ENCODE measurements around the gene TMEM132D. TPM values are rescaled to one million over a fixed set of nuclear protein-coding genes. Genes with fewer than 3 reads are reported as not detected.

The TMEM132D gene
- total RNA-seq, 1 donor = not detected

DNA sequence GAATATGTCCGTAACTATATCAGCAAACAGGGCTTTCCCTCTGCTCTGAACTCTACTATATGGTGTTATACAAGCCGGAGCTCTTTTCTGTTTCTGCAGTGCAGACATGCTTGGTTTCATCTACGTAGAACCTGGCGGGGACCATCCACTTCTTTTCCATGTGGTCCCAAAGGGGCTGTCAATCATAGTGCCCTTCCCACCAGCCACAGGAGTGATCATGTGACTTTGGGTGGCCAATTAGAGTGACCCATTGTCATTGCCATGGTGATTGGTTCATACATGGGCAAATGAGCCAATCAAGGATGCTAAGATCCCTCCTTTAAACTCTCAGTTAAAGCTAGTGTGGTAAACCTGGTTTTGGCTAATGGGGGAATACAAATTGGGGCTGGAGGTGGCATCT, 281.3 kb downstream of the TMEM132D start:
- no peak overlapping the region for H3K27ac ChIP-seq (ENCODE audit: low read depth, low read length)
- H4K20me1 ChIP-seq (ENCODE audit: insufficient read depth, low read length) = no peaks in the 10 kb centered on the region
- no peaks in the 10 kb centered on the region for H3K36me3 ChIP-seq (ENCODE audit: insufficient read depth, low read length)
- no peak overlapping the region for H2AFZ ChIP-seq (ENCODE audit: low read length)
- no peaks in the 10 kb centered on the region for H3K79me2 ChIP-seq (ENCODE audit: insufficient read depth, low read length)
- H3K9me3 ChIP-seq (ENCODE audit: low read depth, low read length) = peaks cover 2% of the 10 kb centered on the region
- no peak overlapping the region for H3K4me2 ChIP-seq (ENCODE audit: insufficient read depth, low read length)
- H3K4me1 ChIP-seq (ENCODE audit: insufficient read depth, low read length) = no peaks in the 10 kb centered on the region
- no peak for TF ChIP-seq CTCF (IDR thresholded peaks at IDR 0.05; ENCODE audit: extremely low read depth, low read depth, low read length)
- no peak for DNase-seq (ENCODE audit: insufficient read length, low spot score, missing footprints)
- no peaks in the 10 kb centered on the region for H3K27me3 ChIP-seq (ENCODE audit: insufficient read depth, low read length)
- H3K4me3 ChIP-seq (ENCODE audit: insufficient read depth, low read length) = no peak overlapping the region

GRCh38 chr12:129619271-129619670, 284.6 kb downstream of the TMEM132D start:
- Histone ChIP-seq H3K79me2 (ENCODE audit: insufficient read depth, low read length) (no peaks in the 10 kb centered on the region), H3K4me1 (ENCODE audit: insufficient read depth, low read length) (no peaks in the 10 kb centered on the region), H3K9me3 (ENCODE audit: low read depth, low read length) (peaks cover 2% of the 10 kb centered on the region), H3K27me3 (ENCODE audit: insufficient read depth, low read length) (no peaks in the 10 kb centered on the region), H4K20me1 (ENCODE audit: insufficient read depth, low read length) (no peaks in the 10 kb centered on the region), H3K4me3 (ENCODE audit: insufficient read depth, low read length) (no peak overlapping the region), H3K27ac (ENCODE audit: low read depth, low read length) (no peak overlapping the region), H3K36me3 (ENCODE audit: insufficient read depth, low read length) (no peaks in the 10 kb centered on the region), H3K4me2 (ENCODE audit: insufficient read depth, low read length) (no peak overlapping the region), H2AFZ (ENCODE audit: low read length) (no peak overlapping the region)
- no peak for DNase-seq (ENCODE audit: insufficient read length, low spot score, missing footprints)
- no peak for TF ChIP-seq CTCF (IDR thresholded peaks at IDR 0.05; ENCODE audit: extremely low read depth, low read depth, low read length)

- Histone ChIP-seq H3K27me3 (ENCODE audit: insufficient read depth, low read length) (no peaks in the 10 kb centered on the region), H3K4me3 (ENCODE audit: insufficient read depth, low read length) (no peak overlapping the region), H3K9me3 (ENCODE audit: low read depth, low read length) (no peaks in the 10 kb centered on the region), H3K79me2 (ENCODE audit: insufficient read depth, low read length) (no peaks in the 10 kb centered on the region), H3K36me3 (ENCODE audit: insufficient read depth, low read length) (no peaks in the 10 kb centered on the region), H3K4me2 (ENCODE audit: insufficient read depth, low read length) (no peak overlapping the region), H3K27ac (ENCODE audit: low read depth, low read length) (no peak overlapping the region), H3K4me1 (ENCODE audit: insufficient read depth, low read length) (no peaks in the 10 kb centered on the region), H2AFZ (ENCODE audit: low read length) (no peak overlapping the region), H4K20me1 (ENCODE audit: insufficient read depth, low read length) (no peaks in the 10 kb centered on the region)
- no peak for DNase-seq (ENCODE audit: insufficient read length, low spot score, missing footprints)
- no peak for TF ChIP-seq CTCF (IDR thresholded peaks at IDR 0.05; ENCODE audit: extremely low read depth, low read depth, low read length)
These were observed 286.0 kb downstream of the TMEM132D start for GRCh38 chr12:129617849-129618248.

GRCh38 chr12:129615001-129615400, 288.8 kb downstream of the TMEM132D start:
- H3K36me3 ChIP-seq (ENCODE audit: insufficient read depth, low read length) = no peaks in the 10 kb centered on the region
- no peaks in the 10 kb centered on the region for H4K20me1 ChIP-seq (ENCODE audit: insufficient read depth, low read length)
- no peaks in the 10 kb centered on the region for H3K4me1 ChIP-seq (ENCODE audit: insufficient read depth, low read length)
- no peak overlapping the region for H3K4me2 ChIP-seq (ENCODE audit: insufficient read depth, low read length)
- H3K27me3 ChIP-seq (ENCODE audit: insufficient read depth, low read length) = no peaks in the 10 kb centered on the region
- no peak for DNase-seq (ENCODE audit: insufficient read length, low spot score, missing footprints)
- no peak overlapping the region for H3K4me3 ChIP-seq (ENCODE audit: insufficient read depth, low read length)
- no peak overlapping the region for H3K27ac ChIP-seq (ENCODE audit: low read depth, low read length)
- no peaks in the 10 kb centered on the region for H3K79me2 ChIP-seq (ENCODE audit: insufficient read depth, low read length)
- H3K9me3 ChIP-seq (ENCODE audit: low read depth, low read length) = peaks cover 3% of the 10 kb centered on the region
- no peak overlapping the region for H2AFZ ChIP-seq (ENCODE audit: low read length)
- no peak for TF ChIP-seq CTCF (IDR thresholded peaks at IDR 0.05; ENCODE audit: extremely low read depth, low read depth, low read length)

Data from osteoblast (primary cell).